Astrocyte of the spinal cord (primary cell): ENCODE data around the gene UHRF1.

Source experiments
- DNase-seq: peaks from one replicate; pipeline ENCODE4 v3.0.0; 2011; ENCODE audit warnings: low read depth, low spot score
- H3K4me3 ChIP-seq: 2 replicates; pipeline ENCODE4 v1.5.1; 2011; ENCODE audit warnings: low read depth, mild to moderate bottlenecking, low read length, moderate library complexity
- CTCF ChIP-seq: IDR thresholded peaks from 2 replicates; pipeline ENCODE4 v1.5.1; 2012; ENCODE audit warnings: low read depth, mild to moderate bottlenecking, low read length, inconsistent platforms
- in situ Hi-C: cut with HindIII; loops from 2 replicates; pipeline ENCODE4 v1.10.0; 2017; ENCODE audit warnings: low sequenced_read_pairs

Gene UHRF1

GRCh38 chr19:4980838-4981680, 71.8 kb downstream of the UHRF1 start:
- in situ Hi-C loops = no loop called here
- TF ChIP-seq CTCF = no peak
- no peak overlapping the region for H3K4me3 ChIP-seq
- no peak for DNase-seq

GRCh38 chr19:4981681-4981958, 72.3 kb downstream of the UHRF1 start:
- H3K4me3 ChIP-seq = no peak overlapping the region
- TF ChIP-seq CTCF = no peak
- in situ Hi-C loops = no loop called here
- DNase-seq = no peak

- no peak overlapping the region for H3K4me3 ChIP-seq
- in situ Hi-C loops = no loop called here
- TF ChIP-seq CTCF = no peak
- DNase-seq = no peak
These were observed 74.2 kb downstream of the UHRF1 start for GRCh38 chr19:4983346-4984105.

GRCh38 chr19:4984106-4984380, 74.7 kb downstream of the UHRF1 start:
- in situ Hi-C loops = no loop called here
- no peak for TF ChIP-seq CTCF
- no peak overlapping the region for H3K4me3 ChIP-seq
- no peak for DNase-seq

GRCh38 chr19:4984438-4984990, 75.2 kb downstream of the UHRF1 start:
- no peak for DNase-seq
- TF ChIP-seq CTCF = no peak
- in situ Hi-C loops = no loop called here

GRCh38 chr19:4985551-4985991, 76.3 kb downstream of the UHRF1 start:
- in situ Hi-C loops = no loop called here
- TF ChIP-seq CTCF = no peak
- DNase-seq = no peak
- no peak overlapping the region for H3K4me3 ChIP-seq

More at GRCh38 chr19:4984438-4984990, 75.2 kb downstream of the UHRF1 start:
- H3K4me3 ChIP-seq = no peak overlapping the region
